CD4-positive, CD25-positive, alpha-beta regulatory T cell (primary cell): ENCODE results near the gene PPP2R5B. TPM values are rescaled to one million over a fixed set of nuclear protein-coding genes. Genes with fewer than 3 reads are reported as not detected.
A peak's percentile ranks its signal among the peaks of the same experiment; 100 is the strongest.

Experiments
- ATAC-seq, 2 donors: fragments of 150-1000 bp; cut with Tn5 transposase; one replicate each; pipeline ENCODE4 v1.10.0; 2021; ENCODE audit warnings: low read depth in 2 of 2, moderate number of reproducible peaks in 2 of 2, moderate library complexity in 1 of 2
- DNase-seq, 3 donors: peaks; one replicate each; pipeline versions ENCODE4 v3.0.0 to v3.0.0-alpha.2; 2012 to 2022; ENCODE audit warnings: mixed read lengths in 1 of 3
- H3K27ac ChIP-seq: one replicate; pipeline ENCODE4 v1.7.0; 2013; ENCODE audit warnings: mild to moderate bottlenecking, low read length; ENCODE audit not compliant: insufficient read depth, poor library complexity, severe bottlenecking
- H3K27me3 ChIP-seq: one replicate; pipeline ENCODE4 v1.7.0; 2013; ENCODE audit warnings: low read length; ENCODE audit not compliant: control insufficient read depth, insufficient read depth
- H3K36me3 ChIP-seq: one replicate; pipeline ENCODE4 v1.7.0; 2013; ENCODE audit warnings: mild to moderate bottlenecking, low read length, moderate library complexity; ENCODE audit not compliant: control insufficient read depth, insufficient read depth
- H3K4me1 ChIP-seq: 2 replicates; pipeline ENCODE4 v1.7.0; 2013; ENCODE audit warnings: mild to moderate bottlenecking, low read length; ENCODE audit not compliant: insufficient read depth, control insufficient read depth, poor library complexity, severe bottlenecking
- H3K4me3 ChIP-seq: one replicate; pipeline ENCODE4 v1.7.0; 2013; ENCODE audit warnings: low read depth, mild to moderate bottlenecking, low read length, moderate library complexity
- H3K9me3 ChIP-seq, 2 experiments: 1 replicate in 1 of 2; 2 replicates in 1 of 2; pipeline ENCODE4 v1.7.0; 2013; ENCODE audit warnings: low read length in 2 of 2, mild to moderate bottlenecking in 1 of 2, moderate library complexity in 1 of 2; ENCODE audit not compliant: control insufficient read depth in 2 of 2
- H3K27ac Mint-ChIP-seq, 3 donors: one replicate each; pipeline ENCODE4 v1.8.0; 2020 to 2022; ENCODE audit warnings: mild to moderate bottlenecking in 3 of 3, mixed read lengths in 3 of 3, moderate library complexity in 2 of 3
- H3K27me3 Mint-ChIP-seq: one replicate; pipeline ENCODE4 v1.8.0; 2022; ENCODE audit warnings: mild to moderate bottlenecking, mixed read lengths
- H3K36me3 Mint-ChIP-seq: one replicate; pipeline ENCODE4 v1.8.0; 2020; ENCODE audit warnings: mixed read lengths
- H3K4me1 Mint-ChIP-seq, 4 donors: one replicate each; pipeline ENCODE4 v1.8.0; 2020 to 2022; ENCODE audit warnings: mixed read lengths in 4 of 4, mild to moderate bottlenecking in 1 of 4
- H3K4me3 Mint-ChIP-seq, 4 donors: one replicate each; pipeline ENCODE4 v1.8.0; 2020 to 2022; ENCODE audit warnings: mild to moderate bottlenecking in 4 of 4, mixed read lengths in 4 of 4, moderate library complexity in 3 of 4
- H3K9me3 Mint-ChIP-seq, 7 donors: one replicate each; pipeline ENCODE4 v1.8.0; 2020 to 2022; ENCODE audit warnings: mixed read lengths in 7 of 7, mild to moderate bottlenecking in 3 of 7, moderate library complexity in 2 of 7
- polyA plus RNA-seq, 4 donors: library from polyadenylated mRNA; unstranded; fragments of 300-500 nt; fragmentation: Illumina TruSeq; gene quantifications; one replicate each; pipeline ENCODE4 v1.2.3, GENCODE V29; 2021
- total RNA-seq: library from RNA; stranded (reverse); gene quantifications from one replicate; pipeline ENCODE4 v1.2.3, GENCODE V29; 2022

PPP2R5B gene
- total and polyA plus RNA-seq, 5 donors from 2014 or later = 3.6 to 34.5 (median 3.9) TPM

GRCh38 chr11:64878494-64879243, 45.8 kb upstream of the PPP2R5B start, which contains the start of gene EHD1:
EHD1 (minus strand) TSS chr11:64878621; CDS start chr11:64878464, 157 bp downstream.
- H3K4me1 Mint-ChIP-seq = peaks cover 0 to 56% (median 37%) of the 10 kb centered on the region in 4 donors
- Histone ChIP-seq H3K27me3 (no peaks in the 10 kb centered on the region), H3K9me3 (no peaks in the 10 kb centered on the region), H3K4me3 (peak within 1 kb of the TSS; percentile 94), H3K36me3 (peaks cover 16% of the 10 kb centered on the region), H3K4me1 (peaks cover 62% of the 10 kb centered on the region), H3K27ac (peak within 1 kb of the TSS; percentile 87)
- H3K27me3 Mint-ChIP-seq = no peaks in the 10 kb centered on the region
- H3K4me3 Mint-ChIP-seq = peak within 1 kb of the TSS; percentile 96 to 100 (median 100)
- H3K36me3 Mint-ChIP-seq = peaks cover 33% of the 10 kb centered on the region
- peak; percentile 82 to 84 for ATAC-seq
- peaks cover 0 to 3% (median 0%) of the 10 kb centered on the region in 7 donors for H3K9me3 Mint-ChIP-seq
- peak within 1 kb of the TSS; percentile 92 to 98 (median 96) for H3K27ac Mint-ChIP-seq
- DNase-seq = peak; percentile 99 to 100 (median 100)

DNA sequence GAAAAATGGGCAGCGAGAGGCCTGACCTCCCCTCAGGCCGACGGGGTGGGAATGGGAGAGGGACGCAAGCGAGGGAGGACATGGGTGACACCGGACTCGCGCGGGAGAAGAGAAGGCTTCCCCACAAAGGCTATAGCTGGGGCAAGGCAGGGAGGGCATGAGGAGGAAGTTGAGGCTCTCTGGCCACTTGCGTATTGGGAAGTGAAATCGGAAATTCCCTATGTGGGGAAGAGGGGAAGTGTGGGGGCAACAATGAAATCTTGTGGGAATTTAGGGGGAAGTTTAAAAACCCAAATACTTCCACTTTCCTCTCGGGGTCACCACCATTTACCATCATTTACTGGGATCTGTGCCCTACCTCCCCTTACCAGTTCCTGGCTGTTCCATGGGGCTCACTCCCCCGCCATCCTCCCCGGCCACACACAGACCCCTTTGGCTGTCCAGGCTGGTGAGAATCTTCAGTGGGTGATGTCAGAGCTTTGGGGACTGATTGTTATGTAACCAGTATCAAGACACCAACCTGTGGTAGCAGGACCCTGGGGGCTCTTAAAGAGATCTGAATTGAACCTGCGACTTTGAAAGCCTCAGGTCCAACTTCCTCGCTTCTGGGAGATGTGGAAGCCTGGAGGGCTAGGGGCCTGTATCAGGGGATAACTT, 45.1 kb upstream of the PPP2R5B start:
- no peaks in the 10 kb centered on the region for H3K27me3 ChIP-seq
- H3K4me3 Mint-ChIP-seq = peak overlapping the region; percentile 96 to 100 (median 100)
- H3K4me1 ChIP-seq = peaks cover 60% of the 10 kb centered on the region
- H3K9me3 ChIP-seq = no peaks in the 10 kb centered on the region
- H3K4me3 ChIP-seq = peak overlapping the region; percentile 60
- no peaks in the 10 kb centered on the region for H3K27me3 Mint-ChIP-seq
- ATAC-seq (no peak), DNase-seq (no peak)
- peak overlapping the region; percentile 92 to 96 (median 95) for H3K27ac Mint-ChIP-seq
- H3K9me3 Mint-ChIP-seq = peaks cover 0 to 3% (median 0%) of the 10 kb centered on the region in 7 donors
- peaks cover 0 to 57% (median 34%) of the 10 kb centered on the region in 4 donors for H3K4me1 Mint-ChIP-seq
- H3K36me3 Mint-ChIP-seq = peaks cover 30% of the 10 kb centered on the region
- H3K27ac ChIP-seq = peak overlapping the region; percentile 87
- peaks cover 14% of the 10 kb centered on the region for H3K36me3 ChIP-seq

DNA sequence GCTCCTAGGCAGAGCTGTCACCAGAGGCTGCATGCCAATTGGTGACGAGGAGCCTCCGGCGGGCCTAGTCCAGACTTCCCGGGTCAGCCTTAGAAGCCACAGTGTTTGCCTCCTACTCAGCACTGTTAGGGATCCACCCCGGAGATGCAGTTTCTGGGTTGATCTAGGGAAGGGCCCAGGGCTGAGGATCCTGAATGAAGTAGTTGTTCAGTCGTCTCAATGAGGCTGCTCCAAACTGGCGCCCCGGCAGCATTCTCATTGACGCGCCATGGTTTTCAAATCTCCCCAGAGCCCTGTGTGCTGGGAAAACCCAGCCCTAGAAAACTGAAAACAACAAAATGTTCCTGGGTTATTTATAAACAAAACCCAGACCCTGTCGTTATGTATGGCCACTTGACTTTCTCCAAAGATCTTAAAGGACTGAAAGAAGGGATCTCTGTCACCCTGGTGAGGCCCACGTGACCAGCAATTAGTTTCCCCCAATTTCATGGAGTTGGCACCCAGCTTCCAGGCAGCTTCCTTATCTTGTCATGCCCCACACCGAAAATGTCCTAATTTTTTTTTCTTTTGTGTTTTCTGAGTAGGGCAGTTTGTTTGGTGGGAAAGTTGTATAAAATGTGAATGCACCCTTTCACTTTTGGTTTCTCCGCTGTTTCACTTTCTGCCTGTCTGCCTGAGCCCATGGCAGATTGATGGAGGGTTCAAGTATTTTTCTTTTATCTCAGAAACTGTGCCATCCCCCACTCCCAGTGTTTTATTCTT, 44.1 kb upstream of the PPP2R5B start:
- H3K4me1 ChIP-seq = peaks cover 51% of the 10 kb centered on the region
- Mint-ChIP-seq H3K9me3 (peaks cover 0 to 3% (median 0%) of the 10 kb centered on the region in 7 donors), H3K27me3 (no peaks in the 10 kb centered on the region), H3K4me1 (peaks cover 0 to 50% (median 33%) of the 10 kb centered on the region in 4 donors), H3K27ac (peak overlapping the region; percentile 92 to 96 (median 95)), H3K36me3 (peaks cover 22% of the 10 kb centered on the region), H3K4me3 (peak overlapping the region; percentile 68 to 100 (median 98))
- H3K27me3 ChIP-seq = no peaks in the 10 kb centered on the region
- peak overlapping the region; percentile 71 for H3K4me3 ChIP-seq
- H3K27ac ChIP-seq = peak overlapping the region; percentile 87
- DNase-seq (peak in 2 of 3 donors; percentile 55 to 78), ATAC-seq (no peak)
- H3K36me3 ChIP-seq = peaks cover 6% of the 10 kb centered on the region
- no peaks in the 10 kb centered on the region for H3K9me3 ChIP-seq

DNA sequence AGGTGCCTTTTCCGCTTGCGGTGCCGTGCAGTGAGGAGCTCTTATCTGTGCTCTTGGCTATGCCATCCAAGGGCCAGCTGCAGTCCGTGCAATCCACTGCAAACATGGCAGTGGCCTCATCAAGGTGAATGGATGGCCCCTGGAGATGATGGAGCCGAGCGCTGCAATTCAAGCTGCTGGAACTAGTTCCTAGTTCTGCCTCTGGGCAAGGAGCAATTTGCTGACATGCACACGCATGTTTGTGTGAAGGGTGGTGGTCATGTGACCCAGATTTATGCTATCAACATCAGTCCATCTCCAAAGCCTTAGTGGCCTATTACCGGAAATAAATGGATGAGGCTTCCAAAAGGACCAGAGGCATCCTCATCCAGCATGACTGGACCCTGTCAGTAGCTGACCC, 43.0 kb upstream of the PPP2R5B start:
- Histone ChIP-seq H3K27me3 (no peaks in the 10 kb centered on the region), H3K4me3 (no peak overlapping the region), H3K36me3 (peaks cover 4% of the 10 kb centered on the region), H3K27ac (no peak overlapping the region), H3K4me1 (peaks cover 45% of the 10 kb centered on the region), H3K9me3 (no peaks in the 10 kb centered on the region)
- peaks cover 7 to 49% (median 37%) of the 10 kb centered on the region in 4 donors for H3K4me1 Mint-ChIP-seq
- no peaks in the 10 kb centered on the region for H3K27me3 Mint-ChIP-seq
- H3K27ac Mint-ChIP-seq = peak overlapping the region; percentile 71 to 96 (median 92)
- peaks cover 0 to 3% (median 0%) of the 10 kb centered on the region in 7 donors for H3K9me3 Mint-ChIP-seq
- H3K4me3 Mint-ChIP-seq = peak overlapping the region in 2 of 4 donors; percentile 68 to 100
- peaks cover 11% of the 10 kb centered on the region for H3K36me3 Mint-ChIP-seq
- ATAC-seq (no peak), DNase-seq (no peak)

DNA sequence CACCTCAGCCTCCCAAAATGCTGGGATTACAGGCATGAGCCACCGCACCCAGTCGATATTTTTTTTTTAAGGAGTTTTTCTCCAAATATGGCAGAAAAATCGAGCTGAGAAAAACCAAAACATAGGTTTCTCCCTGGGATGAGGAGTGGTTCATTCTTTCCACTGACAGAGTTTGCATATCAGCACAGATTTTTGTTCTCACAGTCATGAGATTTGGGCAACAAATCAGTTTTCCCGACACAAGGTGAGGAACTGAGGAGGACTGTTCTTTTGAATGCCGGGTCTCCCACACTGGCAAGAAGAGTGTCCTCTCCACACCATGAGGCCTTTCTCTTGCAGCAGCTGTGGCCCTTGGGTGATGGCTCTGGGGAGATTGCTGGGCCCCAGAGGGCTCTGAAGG, 42.2 kb upstream of the PPP2R5B start:
- Histone ChIP-seq H3K4me1 (peaks cover 38% of the 10 kb centered on the region), H3K36me3 (no peaks in the 10 kb centered on the region), H3K27ac (no peak overlapping the region), H3K27me3 (no peaks in the 10 kb centered on the region), H3K9me3 (no peaks in the 10 kb centered on the region), H3K4me3 (no peak overlapping the region)
- Mint-ChIP-seq H3K4me1 (peaks cover 8 to 49% (median 36%) of the 10 kb centered on the region in 4 donors), H3K4me3 (no peak overlapping the region), H3K36me3 (peaks cover 4% of the 10 kb centered on the region), H3K9me3 (peaks cover 0 to 3% (median 0%) of the 10 kb centered on the region in 7 donors), H3K27me3 (no peaks in the 10 kb centered on the region), H3K27ac (no peak overlapping the region)
- no peak for ATAC-seq
- no peak for DNase-seq

GRCh38 chr11:64883575-64883974, 40.9 kb upstream of the PPP2R5B start:
- peaks cover 44% of the 10 kb centered on the region for H3K4me1 ChIP-seq
- no peak for ATAC-seq
- H3K27ac Mint-ChIP-seq = no peak overlapping the region

GRCh38 chr11:64884019-64884418, 40.5 kb upstream of the PPP2R5B start:
- H3K4me3 ChIP-seq = no peak overlapping the region
- H3K27ac Mint-ChIP-seq = peak overlapping the region in 1 of 3 donors; percentile 75
- H3K36me3 ChIP-seq = no peaks in the 10 kb centered on the region
- no peak overlapping the region for H3K27ac ChIP-seq
- no peak overlapping the region for H3K4me3 Mint-ChIP-seq
- no peaks in the 10 kb centered on the region for H3K27me3 ChIP-seq
- H3K4me1 Mint-ChIP-seq = peaks cover 12 to 54% (median 46%) of the 10 kb centered on the region in 4 donors
- no peaks in the 10 kb centered on the region for H3K9me3 Mint-ChIP-seq
- H3K9me3 ChIP-seq = no peaks in the 10 kb centered on the region
- DNase-seq = no peak
- ATAC-seq = no peak
- H3K4me1 ChIP-seq = peaks cover 41% of the 10 kb centered on the region
- H3K36me3 Mint-ChIP-seq = no peaks in the 10 kb centered on the region
- no peaks in the 10 kb centered on the region for H3K27me3 Mint-ChIP-seq

More at GRCh38 chr11:64883575-64883974, 40.9 kb upstream of the PPP2R5B start:
- Histone ChIP-seq H3K9me3 (no peaks in the 10 kb centered on the region), H3K36me3 (no peaks in the 10 kb centered on the region), H3K27me3 (no peaks in the 10 kb centered on the region), H3K4me3 (no peak overlapping the region), H3K27ac (no peak overlapping the region)
- Mint-ChIP-seq H3K4me3 (no peak overlapping the region), H3K36me3 (no peaks in the 10 kb centered on the region), H3K9me3 (no peaks in the 10 kb centered on the region), H3K4me1 (peaks cover 12 to 58% (median 45%) of the 10 kb centered on the region in 4 donors), H3K27me3 (no peaks in the 10 kb centered on the region)
- no peak for DNase-seq
